ENCODE measurements around the gene MRPS5.

DNA sequence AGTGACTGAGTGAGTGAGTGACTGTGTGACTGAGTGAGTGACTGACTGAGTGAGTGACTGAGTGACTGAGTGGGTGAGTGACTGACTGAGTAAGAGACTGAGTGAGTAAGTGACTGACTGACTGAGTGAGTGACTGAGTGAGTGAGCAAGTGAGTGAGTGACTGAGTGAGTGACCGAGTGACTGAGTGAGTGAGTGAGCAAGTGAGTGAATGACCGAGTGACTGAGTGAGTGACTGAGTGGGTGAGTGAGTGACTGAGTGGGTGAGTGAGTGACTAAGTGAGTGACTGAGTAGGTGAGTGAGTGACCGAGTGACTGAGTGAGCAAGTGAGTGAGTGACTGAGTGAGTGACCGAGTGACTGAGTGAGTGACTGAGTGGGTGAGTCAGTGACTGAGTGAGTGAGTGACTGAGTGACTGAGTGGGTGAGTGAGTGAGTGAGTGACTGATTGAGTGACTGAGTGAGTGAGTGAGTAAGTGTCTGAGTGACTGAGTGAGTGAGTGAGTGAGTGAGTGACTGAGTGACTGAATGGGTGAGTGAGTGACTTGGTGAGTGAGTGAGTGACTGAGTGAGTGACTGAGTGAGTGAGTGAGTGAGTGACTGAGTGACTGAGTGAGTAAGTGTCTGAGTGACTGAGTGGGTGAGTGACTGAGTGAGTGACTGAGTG lies 82.8 kb downstream of the MRPS5 start:
- TF ChIP-seq, protein P1, sequence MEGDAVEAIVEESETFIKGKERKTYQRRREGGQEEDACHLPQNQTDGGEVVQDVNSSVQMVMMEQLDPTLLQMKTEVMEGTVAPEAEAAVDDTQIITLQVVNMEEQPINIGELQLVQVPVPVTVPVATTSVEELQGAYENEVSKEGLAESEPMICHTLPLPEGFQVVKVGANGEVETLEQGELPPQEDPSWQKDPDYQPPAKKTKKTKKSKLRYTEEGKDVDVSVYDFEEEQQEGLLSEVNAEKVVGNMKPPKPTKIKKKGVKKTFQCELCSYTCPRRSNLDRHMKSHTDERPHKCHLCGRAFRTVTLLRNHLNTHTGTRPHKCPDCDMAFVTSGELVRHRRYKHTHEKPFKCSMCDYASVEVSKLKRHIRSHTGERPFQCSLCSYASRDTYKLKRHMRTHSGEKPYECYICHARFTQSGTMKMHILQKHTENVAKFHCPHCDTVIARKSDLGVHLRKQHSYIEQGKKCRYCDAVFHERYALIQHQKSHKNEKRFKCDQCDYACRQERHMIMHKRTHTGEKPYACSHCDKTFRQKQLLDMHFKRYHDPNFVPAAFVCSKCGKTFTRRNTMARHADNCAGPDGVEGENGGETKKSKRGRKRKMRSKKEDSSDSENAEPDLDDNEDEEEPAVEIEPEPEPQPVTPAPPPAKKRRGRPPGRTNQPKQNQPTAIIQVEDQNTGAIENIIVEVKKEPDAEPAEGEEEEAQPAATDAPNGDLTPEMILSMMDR (IDR thresholded peaks at IDR 0.05; ENCODE audit: low read depth, low read length), result no peak
- TF ChIP-seq POLR2A (IDR thresholded peaks at IDR 0.05; ENCODE audit: extremely low read depth, insufficient read length), result no peak
